GM23338 (cell line): ENCODE data around the gene SYNPO. TPM values are rescaled to one million over a fixed set of nuclear protein-coding genes. Genes with fewer than 3 reads are reported as not detected.

ENCODE experiments used
- ATAC-seq: fragments of 200-7000 bp; cut with Tn5 transposase; 3 replicates; pipeline ENCODE4 v1.9.1; 2020
- DNase-seq: peaks from one replicate; pipeline ENCODE4 v3.0.0-alpha.2; 2015; ENCODE audit warnings: low spot score
- H2AFZ ChIP-seq: fragments of 200-600 bp; sonication (generic); 2 replicates; pipeline ENCODE4 v1.8.0; 2016; ENCODE audit warnings: antibody characterized with exemption, mild to moderate bottlenecking, moderate library complexity
- H3F3A ChIP-seq: fragments of 200-600 bp; sonication (generic); replicated peaks from 2 replicates; pipeline ENCODE4 v1.8.0; 2017; ENCODE audit warnings: antibody characterized with exemption, mixed run types, low read depth
- H3K27ac ChIP-seq: fragments of 200-600 bp; sonication (generic); 2 replicates; pipeline ENCODE4 v1.6.1; 2016; ENCODE audit warnings: low read depth
- H3K27me3 ChIP-seq: fragments of 200-600 bp; sonication (generic); 2 replicates; pipeline ENCODE4 v1.8.0; 2016; ENCODE audit warnings: mild to moderate bottlenecking, mixed run types, moderate library complexity; ENCODE audit not compliant: insufficient read depth
- H3K36me3 ChIP-seq: fragments of 200-600 bp; sonication (generic); 2 replicates; pipeline ENCODE4 v1.8.0; 2016; ENCODE audit warnings: mild to moderate bottlenecking; ENCODE audit not compliant: insufficient read depth
- H3K4me1 ChIP-seq: fragments of 200-600 bp; sonication (generic); 2 replicates; pipeline ENCODE4 v1.8.0; 2016; ENCODE audit warnings: mild to moderate bottlenecking, moderate library complexity; ENCODE audit not compliant: insufficient read depth
- H3K4me2 ChIP-seq: fragments of 200-600 bp; sonication (generic); 2 replicates; pipeline ENCODE4 v1.7.1; 2017; ENCODE audit warnings: mixed run types
- H3K4me3 ChIP-seq: fragments of 200-600 bp; sonication (generic); 2 replicates; pipeline ENCODE4 v1.6.1; 2016; ENCODE audit warnings: mixed run types
- H3K79me2 ChIP-seq: fragments of 200-600 bp; sonication (generic); replicated peaks from 2 replicates; pipeline ENCODE4 v1.8.0; 2017; ENCODE audit warnings: mild to moderate bottlenecking; ENCODE audit not compliant: insufficient read depth
- H3K9me2 ChIP-seq: fragments of 200-600 bp; sonication (generic); 2 replicates; pipeline ENCODE4 v1.8.0; 2017; ENCODE audit not compliant: insufficient read depth
- H4K20me1 ChIP-seq: fragments of 200-600 bp; sonication (generic); replicated peaks from 2 replicates; pipeline ENCODE4 v1.8.0; 2017; ENCODE audit warnings: mild to moderate bottlenecking; ENCODE audit not compliant: insufficient read depth
- H3K27ac Mint-ChIP-seq: 2 replicates; pipeline ENCODE4 v1.8.0; 2020; ENCODE audit warnings: inconsistent platforms, mild to moderate bottlenecking, moderate library complexity, mixed read lengths
- H3K27me3 Mint-ChIP-seq: 3 replicates; pipeline ENCODE4 v1.8.0; 2022; ENCODE audit warnings: low read depth, mild to moderate bottlenecking, moderate library complexity, mixed read lengths, inconsistent platforms; ENCODE audit not compliant: insufficient read depth, poor library complexity
- H3K36me3 Mint-ChIP-seq: 3 replicates; pipeline ENCODE4 v1.8.0; 2021; ENCODE audit warnings: low read depth, mild to moderate bottlenecking, inconsistent platforms, moderate library complexity, mixed read lengths
- H3K4me1 Mint-ChIP-seq: 3 replicates; pipeline ENCODE4 v1.8.0; 2020; ENCODE audit warnings: mild to moderate bottlenecking, inconsistent platforms, mixed read lengths
- H3K4me3 Mint-ChIP-seq: 3 replicates; pipeline ENCODE4 v1.8.0; 2021; ENCODE audit warnings: moderate library complexity, mild to moderate bottlenecking, inconsistent platforms, mixed read lengths
- H3K9me3 Mint-ChIP-seq: 3 replicates; pipeline ENCODE4 v1.8.0; 2020; ENCODE audit warnings: moderate library complexity, mild to moderate bottlenecking, inconsistent platforms, mixed read lengths
- CREB1 ChIP-seq: fragments of 250-450 bp; sonication (Bioruptor Pico); IDR thresholded peaks from 2 replicates; pipeline ENCODE4 v1.5.0; 2020; ENCODE audit warnings: low read depth, mild to moderate bottlenecking, moderate library complexity
- ETS1 ChIP-seq: IDR thresholded peaks from 2 replicates; pipeline ENCODE4 v1.6.1; 2016; ENCODE audit warnings: antibody characterized with exemption
- EZH2 ChIP-seq: fragments of 200-600 bp; sonication (generic); IDR thresholded peaks from one replicate; pipeline ENCODE4 v1.8.0; 2017; ENCODE audit warnings: antibody characterized with exemption, mild to moderate bottlenecking, low read depth; ENCODE audit not compliant: unreplicated experiment
- EZH2phosphoT487 ChIP-seq: fragments of 200-600 bp; sonication (generic); IDR thresholded peaks from one replicate; pipeline ENCODE4 v1.8.1; 2018; ENCODE audit warnings: antibody characterized with exemption; ENCODE audit not compliant: unreplicated experiment
- JUNB ChIP-seq: IDR thresholded peaks from one replicate; pipeline ENCODE4 v1.6.1; 2016; ENCODE audit warnings: antibody characterized with exemption; ENCODE audit not compliant: unreplicated experiment
- NANOG ChIP-seq: IDR thresholded peaks from 2 replicates; pipeline ENCODE4 v1.6.1; 2016; ENCODE audit warnings: antibody characterized with exemption, borderline replicate concordance
- POLR2AphosphoS5 ChIP-seq: IDR thresholded peaks from 2 replicates; pipeline ENCODE4 v1.6.1; 2016; ENCODE audit warnings: antibody characterized with exemption, low read depth
- REST ChIP-seq: IDR thresholded peaks from one replicate; pipeline ENCODE4 v1.6.1; 2018; ENCODE audit warnings: antibody characterized with exemption; ENCODE audit not compliant: unreplicated experiment
- STAT1 ChIP-seq: IDR thresholded peaks from one replicate; pipeline ENCODE4 v1.6.1; 2016; ENCODE audit warnings: antibody characterized with exemption; ENCODE audit not compliant: unreplicated experiment
- ZNF114 ChIP-seq: fragments of 250-450 bp; sonication (Bioruptor Pico); IDR thresholded peaks from 2 replicates; pipeline ENCODE4 v1.5.0; 2020; ENCODE audit warnings: mild to moderate bottlenecking, moderate library complexity
- ZNF331 ChIP-seq: fragments of 250-450 bp; sonication (Bioruptor Pico); IDR thresholded peaks from 2 replicates; pipeline ENCODE4 v1.5.0; 2020; ENCODE audit warnings: low read depth, mild to moderate bottlenecking, moderate library complexity
- ZNF462 ChIP-seq: fragments of 250-450 bp; sonication (Bioruptor Pico); IDR thresholded peaks from 2 replicates; pipeline ENCODE4 v1.5.0; 2020; ENCODE audit warnings: mild to moderate bottlenecking, moderate library complexity
- polyA plus RNA-seq: library from polyadenylated mRNA; unstranded; fragments of >200 nt; fragmentation: Nextera tagmentation; extraction: Ambion mirVana; gene quantifications from 2 replicates; pipeline ENCODE4 v1.2.1, GENCODE V29; 2016
- total RNA-seq: library from RNA; depleted of rRNA; stranded (reverse); fragments of >200 nt; shearing (Covaris generic); gene quantifications from 2 replicates; pipeline ENCODE4 v1.2.3, GENCODE V29; 2014
- TF ChIP-seq, protein P1 (sequence below), 2 experiments: fragments of 200-600 bp in 1 of 2; sonication (generic) in 1 of 2; conservative IDR thresholded peaks; 2 replicates each; pipeline versions ENCODE4 v1.5.1 to v1.6.1; 2016 to 2017; ENCODE audit warnings: antibody characterized with exemption in 2 of 2, low read depth in 2 of 2, mild to moderate bottlenecking in 2 of 2, moderate library complexity in 1 of 2

The SYNPO gene
- total and polyA plus RNA-seq, 2 experiments from 2014 or later = 0.16 to 1.3 TPM

DNA sequence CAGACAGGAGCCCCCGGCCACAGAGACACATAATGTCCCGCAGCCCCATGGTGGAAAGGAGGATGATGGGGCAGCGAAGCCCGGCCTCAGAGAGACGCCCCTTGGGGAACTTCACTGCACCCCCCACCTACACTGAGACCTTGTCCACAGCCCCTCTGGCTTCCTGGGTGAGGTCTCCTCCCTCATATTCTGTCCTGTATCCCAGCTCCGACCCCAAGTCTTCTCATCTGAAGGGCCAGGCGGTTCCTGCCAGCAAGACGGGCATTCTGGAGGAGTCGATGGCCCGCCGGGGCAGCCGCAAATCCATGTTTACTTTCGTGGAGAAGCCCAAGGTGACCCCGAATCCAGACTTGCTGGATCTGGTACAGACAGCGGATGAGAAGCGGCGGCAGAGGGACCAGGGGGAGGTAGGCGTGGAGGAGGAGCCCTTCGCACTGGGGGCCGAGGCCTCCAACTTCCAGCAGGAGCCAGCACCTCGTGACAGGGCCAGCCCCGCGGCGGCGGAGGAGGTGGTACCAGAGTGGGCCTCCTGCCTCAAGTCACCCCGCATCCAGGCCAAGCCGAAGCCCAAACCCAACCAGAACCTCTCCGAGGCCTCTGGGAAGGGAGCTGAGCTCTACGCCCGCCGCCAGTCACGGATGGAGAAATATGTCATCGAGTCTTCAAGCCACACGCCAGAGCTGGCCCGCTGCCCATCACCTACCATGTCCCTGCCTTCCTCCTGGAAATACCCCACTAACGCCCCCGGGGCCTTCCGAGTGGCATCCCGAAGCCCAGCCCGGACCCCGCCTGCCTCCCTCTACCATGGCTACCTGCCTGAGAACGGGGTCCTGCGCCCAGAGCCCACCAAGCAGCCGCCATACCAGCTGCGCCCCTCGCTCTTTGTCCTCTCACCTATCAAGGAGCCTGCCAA is 8.9 kb downstream of the SYNPO start:
- Mint-ChIP-seq H3K27me3 (peaks cover 1% of the 10 kb centered on the region), H3K4me3 (no peak overlapping the region), H3K9me3 (no peaks in the 10 kb centered on the region), H3K27ac (no peak overlapping the region), H3K4me1 (peaks cover 29% of the 10 kb centered on the region), H3K36me3 (no peaks in the 10 kb centered on the region; the same call in 2 of the 3 replicates)
- TF ChIP-seq JUNB (no peak), POLR2AphosphoS5 (no peak), ZNF331 (CRISPR knock-in tag) (no peak), STAT1 (no peak), NANOG (no peak), ZNF114 (CRISPR knock-in tag) (no peak), REST (no peak), ETS1 (no peak), EZH2phosphoT487 (no peak), ZNF462 (CRISPR knock-in tag) (no peak), CREB1 (no peak), EZH2 (no peak)
- TF ChIP-seq, protein P1, sequence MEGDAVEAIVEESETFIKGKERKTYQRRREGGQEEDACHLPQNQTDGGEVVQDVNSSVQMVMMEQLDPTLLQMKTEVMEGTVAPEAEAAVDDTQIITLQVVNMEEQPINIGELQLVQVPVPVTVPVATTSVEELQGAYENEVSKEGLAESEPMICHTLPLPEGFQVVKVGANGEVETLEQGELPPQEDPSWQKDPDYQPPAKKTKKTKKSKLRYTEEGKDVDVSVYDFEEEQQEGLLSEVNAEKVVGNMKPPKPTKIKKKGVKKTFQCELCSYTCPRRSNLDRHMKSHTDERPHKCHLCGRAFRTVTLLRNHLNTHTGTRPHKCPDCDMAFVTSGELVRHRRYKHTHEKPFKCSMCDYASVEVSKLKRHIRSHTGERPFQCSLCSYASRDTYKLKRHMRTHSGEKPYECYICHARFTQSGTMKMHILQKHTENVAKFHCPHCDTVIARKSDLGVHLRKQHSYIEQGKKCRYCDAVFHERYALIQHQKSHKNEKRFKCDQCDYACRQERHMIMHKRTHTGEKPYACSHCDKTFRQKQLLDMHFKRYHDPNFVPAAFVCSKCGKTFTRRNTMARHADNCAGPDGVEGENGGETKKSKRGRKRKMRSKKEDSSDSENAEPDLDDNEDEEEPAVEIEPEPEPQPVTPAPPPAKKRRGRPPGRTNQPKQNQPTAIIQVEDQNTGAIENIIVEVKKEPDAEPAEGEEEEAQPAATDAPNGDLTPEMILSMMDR (conservative IDR thresholded peaks at IDR 0.05; ENCODE audit: low read depth in 2 of 2) = no peak
- no peaks in the 10 kb centered on the region for H3K36me3 ChIP-seq
- no peaks in the 10 kb centered on the region; the same call in 1 of the 2 replicates for H3K4me1 ChIP-seq
- H3K27me3 ChIP-seq = no peaks in the 10 kb centered on the region
- H2AFZ ChIP-seq = no peak overlapping the region
- no peak for DNase-seq
- H3K9me2 ChIP-seq = no peaks in the 10 kb centered on the region
- no peak overlapping the region for H3K27ac ChIP-seq
- H4K20me1 ChIP-seq = no peaks in the 10 kb centered on the region
- H3K4me2 ChIP-seq = no peak overlapping the region
- no peaks in the 10 kb centered on the region for H3F3A ChIP-seq
- no peaks in the 10 kb centered on the region for H3K79me2 ChIP-seq
- no peak for ATAC-seq
- H3K4me3 ChIP-seq = no peak overlapping the region
